HG03097 (cell line): ENCODE results near the gene SAPCD2.

ENCODE experiments used
- ATAC-seq: cut with Tn5 transposase; IDR thresholded peaks from one replicate; pipeline ENCODE4 v1.9.1; 2021; ENCODE audit not compliant: unreplicated experiment, low FRiP score

SAPCD2 gene

GRCh38 chr9:137082925-137083290, 12.6 kb upstream of the SAPCD2 start:
- ATAC-seq, result no peak

- ATAC-seq, result no peak
Measured at GRCh38 chr9:137082222-137082924, 12.0 kb upstream of the SAPCD2 start.

- no peak for ATAC-seq
Measured at GRCh38 chr9:137080260-137081122, 10.1 kb upstream of the SAPCD2 start.

GRCh38 chr9:137079401-137079787, 9.0 kb upstream of the SAPCD2 start:
- no peak for ATAC-seq

- ATAC-seq, result no peak
Measured at GRCh38 chr9:137078701-137079400, 8.5 kb upstream of the SAPCD2 start.

GRCh38 chr9:137077758-137078693, 7.7 kb upstream of the SAPCD2 start:
- peak; percentile 12 for ATAC-seq

GRCh38 chr9:137077010-137077747, 6.8 kb upstream of the SAPCD2 start, which contains the start of gene UAP1L1:
Gene UAP1L1 (plus strand): TSS chr9:137077517. CDS start chr9:137077533, 16 bp downstream.
- ATAC-seq, result peak; percentile 44

GRCh38 chr9:137076636-137077009, 6.3 kb upstream of the SAPCD2 start:
- ATAC-seq, result peak; percentile 7

GRCh38 chr9:137075275-137075775, 5.0 kb upstream of the SAPCD2 start:
- no peak for ATAC-seq

GRCh38 chr9:137074657-137075274, 4.4 kb upstream of the SAPCD2 start:
- ATAC-seq, result no peak

- ATAC-seq, result no peak
Measured at GRCh38 chr9:137073992-137074399, 3.6 kb upstream of the SAPCD2 start.

GRCh38 chr9:137071282-137071681, 925 bp upstream of the SAPCD2 start:
- ATAC-seq, result no peak

- peak; percentile 2 for ATAC-seq
Measured at GRCh38 chr9:137070906-137071275, 534 bp upstream of the SAPCD2 start.

GRCh38 chr9:137069508-137070091, 757 bp downstream of the SAPCD2 start:
- ATAC-seq, result no peak

- no peak for ATAC-seq
Measured at GRCh38 chr9:137068539-137069507, 1.5 kb downstream of the SAPCD2 start.

- no peak for ATAC-seq
Measured at GRCh38 chr9:137067860-137068538, 2.4 kb downstream of the SAPCD2 start.
